Activated CD4-positive, CD25-positive, alpha-beta regulatory T cell treated with anti-CD3 and anti-CD28 coated beads, Interleukin-2, amount 50 U/mL, for 16 hours (primary cell): ENCODE results near the gene KIRREL1.
"Not testable (repeated sequence)": the region's sequence is repeated elsewhere in the genome, so short reads cannot be mapped to it uniquely, and the experiment has no call there.

Experiments
- DNase-seq: peaks from one replicate; pipeline ENCODE4 v3.0.0-alpha.2; 2020; ENCODE audit warnings: low read depth, low spot score

KIRREL1 gene

GRCh38 chr1:158104891-158105290, 111.4 kb downstream of the KIRREL1 start:
- DNase-seq = no peak

GRCh38 chr1:158105352-158106095, 112.1 kb downstream of the KIRREL1 start:
- DNase-seq = no peak

- no peak for DNase-seq
These were observed 114.5 kb downstream of the KIRREL1 start for GRCh38 chr1:158107916-158108315.

- DNase-seq = no peak
These were observed 119.7 kb downstream of the KIRREL1 start for GRCh38 chr1:158112994-158113758.

- no peak for DNase-seq
These were observed 120.3 kb downstream of the KIRREL1 start for GRCh38 chr1:158113759-158114127.

GRCh38 chr1:158115126-158115525, 121.7 kb downstream of the KIRREL1 start:
- DNase-seq = no peak

- no peak for DNase-seq
These were observed 123.1 kb downstream of the KIRREL1 start for GRCh38 chr1:158116311-158117167.

- DNase-seq = no peak
These were observed 124.6 kb downstream of the KIRREL1 start for GRCh38 chr1:158117854-158118704.

GRCh38 chr1:158118713-158119402, 125.4 kb downstream of the KIRREL1 start:
- no peak for DNase-seq

- no peak for DNase-seq
These were observed 126.7 kb downstream of the KIRREL1 start for GRCh38 chr1:158119976-158120653.

- no peak for DNase-seq
These were observed 128.3 kb downstream of the KIRREL1 start for GRCh38 chr1:158121604-158122254.

GRCh38 chr1:158122833-158123388, 129.5 kb downstream of the KIRREL1 start:
- no peak for DNase-seq

GRCh38 chr1:158124034-158124433, 130.6 kb downstream of the KIRREL1 start:
- DNase-seq = no peak

GRCh38 chr1:158124999-158125398, 131.6 kb downstream of the KIRREL1 start:
- DNase-seq = peak; percentile 28

- no peak for DNase-seq
These were observed 133.0 kb downstream of the KIRREL1 start for GRCh38 chr1:158126425-158126824.

GRCh38 chr1:158128531-158128930, 135.1 kb downstream of the KIRREL1 start:
- not testable (repeated sequence) for DNase-seq

- DNase-seq = no peak
These were observed 137.8 kb downstream of the KIRREL1 start for GRCh38 chr1:158131217-158131616.

GRCh38 chr1:158140764-158141192, 147.3 kb downstream of the KIRREL1 start:
- DNase-seq = no peak

GRCh38 chr1:158145173-158145719, 151.8 kb downstream of the KIRREL1 start:
- DNase-seq = no peak
